GM12892 (cell line): ENCODE measurements around the gene USP54.
"Not testable (repeated sequence)": the region's sequence is repeated elsewhere in the genome, so short reads cannot be mapped to it uniquely, and the experiment has no call there.

Experiments used
- DNase-seq: peaks from one replicate; pipeline ENCODE4 v3.0.0; 2011; ENCODE audit not compliant: insufficient read length
- FAIRE-seq: peaks from 2 replicates; lab custom pipeline; 2011; peaks lifted over from hg19 to GRCh38; lab: Jason Lieb, UNC
- POLR2A ChIP-seq: IDR thresholded peaks from 2 replicates; pipeline ENCODE4 v1.6.1; 2011; ENCODE audit warnings: low read depth, low read length, control low read depth
- POLR2AphosphoS5 ChIP-seq: IDR thresholded peaks from 2 replicates; pipeline ENCODE4 v1.6.1; 2011; ENCODE audit warnings: low read depth, low read length, control low read depth
- TAF1 ChIP-seq: IDR thresholded peaks from 2 replicates; pipeline ENCODE4 v1.6.1; 2011; ENCODE audit warnings: low read depth, mild to moderate bottlenecking, control low read depth, low read length, borderline replicate concordance

USP54 gene

GRCh38 chr10:73581918-73582317 is 9.2 kb downstream of the USP54 start:
- DNase-seq: no peak
- TF ChIP-seq POLR2A (no peak), TAF1 (no peak), POLR2AphosphoS5 (no peak)
- FAIRE-seq: no peak

GRCh38 chr10:73578927-73579326 is 12.2 kb downstream of the USP54 start:
- DNase-seq, FAIRE-seq: not testable (repeated sequence)

- FAIRE-seq: no peak
- TF ChIP-seq POLR2A: no peak
- no peak for TF ChIP-seq POLR2AphosphoS5
- TF ChIP-seq TAF1: no peak
Observed at GRCh38 chr10:73577788-73578187, 13.4 kb downstream of the USP54 start.

GRCh38 chr10:73576890-73577591 is 14.1 kb downstream of the USP54 start:
- no peak for DNase-seq
- TF ChIP-seq TAF1: no peak
- no peak for TF ChIP-seq POLR2A
- no peak for TF ChIP-seq POLR2AphosphoS5
- FAIRE-seq: peak; percentile 5

More at GRCh38 chr10:73577788-73578187, 13.4 kb downstream of the USP54 start:
- DNase-seq: no peak

- DNase-seq (no peak), FAIRE-seq (peak; percentile 17)
- no peak for TF ChIP-seq POLR2AphosphoS5
- no peak for TF ChIP-seq TAF1
- no peak for TF ChIP-seq POLR2A
Observed at GRCh38 chr10:73576178-73576889, 14.8 kb downstream of the USP54 start.

- not testable (repeated sequence) for FAIRE-seq, DNase-seq
Observed at GRCh38 chr10:73567025-73567424, 24.1 kb downstream of the USP54 start.

- DNase-seq (no peak), FAIRE-seq (no peak)
- no peak for TF ChIP-seq TAF1
- no peak for TF ChIP-seq POLR2AphosphoS5
- no peak for TF ChIP-seq POLR2A
Observed at GRCh38 chr10:73561192-73561591, 29.9 kb downstream of the USP54 start.

- FAIRE-seq (no peak), DNase-seq (no peak)
- TF ChIP-seq TAF1 (no peak), POLR2AphosphoS5 (no peak), POLR2A (no peak)
Observed at GRCh38 chr10:73559590-73559989, 31.6 kb downstream of the USP54 start.

- DNase-seq: no peak
- TF ChIP-seq TAF1 (no peak), POLR2A (no peak), POLR2AphosphoS5 (no peak)
- FAIRE-seq: no peak
Observed at GRCh38 chr10:73556855-73557254, 34.3 kb downstream of the USP54 start.

GRCh38 chr10:73554721-73555120 is 36.4 kb downstream of the USP54 start:
- FAIRE-seq: no peak
- DNase-seq: no peak
- TF ChIP-seq TAF1: no peak

GRCh38 chr10:73553761-73554160 is 37.4 kb downstream of the USP54 start:
- FAIRE-seq (no peak), DNase-seq (no peak)
- TF ChIP-seq POLR2A (no peak), TAF1 (no peak), POLR2AphosphoS5 (no peak)

GRCh38 chr10:73552819-73553715 is 38.1 kb downstream of the USP54 start:
- FAIRE-seq: no peak
- no peak for DNase-seq

More at GRCh38 chr10:73552819-73553715, 38.1 kb downstream of the USP54 start:
- TF ChIP-seq TAF1 (no peak), POLR2AphosphoS5 (no peak), POLR2A (no peak)
